BLaER1 treated with 17β-estradiol and CSF1 and Interleukin-3, amounts not matched to agents 10 nM and 100 nM (cell line): ENCODE measurements around the gene ZIC4.
A peak's percentile ranks its signal among the peaks of the same experiment; 100 is the strongest.

Experiments
- H3K27ac ChIP-seq, 11 experiments: shearing (Covaris generic); formaldehyde crosslinking; 2 replicates each; pipeline ENCODE4 v1.8.1; 2022
- H3K27me3 ChIP-seq, 11 experiments: shearing (Covaris generic); formaldehyde crosslinking; 2 replicates each; pipeline ENCODE4 v1.8.1; 2022
- H3K36me3 ChIP-seq, 11 experiments: shearing (Covaris generic); formaldehyde crosslinking; 2 replicates each; pipeline ENCODE4 v1.8.1; 2022
- H3K4me1 ChIP-seq, 10 experiments: shearing (Covaris generic); formaldehyde crosslinking; 2 replicates each; pipeline ENCODE4 v1.8.1; 2022
- H3K4me2 ChIP-seq, 11 experiments: shearing (Covaris generic); formaldehyde crosslinking; 2 replicates each; pipeline ENCODE4 v1.8.1; 2022
- H3K4me3 ChIP-seq, 10 experiments: shearing (Covaris generic); formaldehyde crosslinking; 2 replicates each; pipeline ENCODE4 v1.8.1; 2022
- H3K9ac ChIP-seq, 11 experiments: shearing (Covaris generic); formaldehyde crosslinking; 2 replicates each; pipeline ENCODE4 v1.8.1; 2022
- H3K9me3 ChIP-seq, 11 experiments: shearing (Covaris generic); formaldehyde crosslinking; replicated peaks in 1 of 11; 2 replicates each; pipeline ENCODE4 v1.8.1; 2022
- H4K20me1 ChIP-seq, 11 experiments: shearing (Covaris generic); formaldehyde crosslinking; 2 replicates each; pipeline ENCODE4 v1.8.1; 2022
- Cebpa-rat ChIP-seq, 11 experiments: shearing (Covaris generic); IDR thresholded peaks; 2 replicates each; pipeline ENCODE4 v1.8.1; 2022

ZIC4 gene

GRCh38 chr3:147402159-147402558, 4.2 kb downstream of the ZIC4 start:
- Histone ChIP-seq H3K9ac (no peak overlapping the region), H3K4me1 (peaks cover 11 to 22% (median 13%) of the 10 kb centered on the region in 10 experiments), H3K4me2 (peak overlapping the region in 1 of 11 experiments; percentile 38; a peak in 2 of 22 replicates), H3K9me3 (peaks cover 11 to 42% (median 31%) of the 10 kb centered on the region in 11 experiments; a peak in 21 of 22 replicates), H3K27ac (no peak overlapping the region), H4K20me1 (peaks cover 0 to 12% (median 0%) of the 10 kb centered on the region in 11 experiments; a peak in 7 of 22 replicates), H3K36me3 (no peaks in the 10 kb centered on the region), H3K4me3 (no peak overlapping the region), H3K27me3 (peaks cover 53 to 76% (median 64%) of the 10 kb centered on the region in 11 experiments)
- TF ChIP-seq Cebpa-rat (IDR thresholded peaks at IDR 0.05), result no peak

GRCh38 chr3:147401421-147401820, 4.9 kb downstream of the ZIC4 start:
- Histone ChIP-seq H4K20me1 (peaks cover 0 to 7% (median 0%) of the 10 kb centered on the region in 11 experiments; a peak in 3 of 22 replicates), H3K9me3 (peaks cover 19 to 48% (median 38%) of the 10 kb centered on the region in 11 experiments), H3K27me3 (peaks cover 46 to 68% (median 57%) of the 10 kb centered on the region in 11 experiments), H3K4me1 (peaks cover 4 to 15% (median 5%) of the 10 kb centered on the region in 10 experiments), H3K4me2 (no peak overlapping the region), H3K9ac (no peak overlapping the region), H3K4me3 (no peak overlapping the region), H3K27ac (no peak overlapping the region), H3K36me3 (no peaks in the 10 kb centered on the region)
- TF ChIP-seq Cebpa-rat (IDR thresholded peaks at IDR 0.05), result no peak

GRCh38 chr3:147400999-147401398, 5.3 kb downstream of the ZIC4 start:
- Histone ChIP-seq H3K4me1 (peaks cover 0 to 13% (median 1%) of the 10 kb centered on the region in 10 experiments; a peak in 12 of 20 replicates), H3K27me3 (peaks cover 41 to 64% (median 53%) of the 10 kb centered on the region in 11 experiments), H3K9me3 (peaks cover 23 to 53% (median 42%) of the 10 kb centered on the region in 11 experiments), H4K20me1 (peaks cover 0 to 3% (median 0%) of the 10 kb centered on the region in 11 experiments; a peak in 3 of 22 replicates), H3K36me3 (no peaks in the 10 kb centered on the region), H3K4me3 (no peak overlapping the region), H3K4me2 (no peak overlapping the region), H3K27ac (no peak overlapping the region), H3K9ac (no peak overlapping the region)
- no peak for TF ChIP-seq Cebpa-rat (IDR thresholded peaks at IDR 0.05)

GRCh38 chr3:147400111-147400510, 6.2 kb downstream of the ZIC4 start:
- H3K9ac ChIP-seq, result no peak overlapping the region
- H3K27ac ChIP-seq, result no peak overlapping the region
- peaks cover 32 to 54% (median 42%) of the 10 kb centered on the region in 11 experiments for H3K9me3 ChIP-seq
- peaks cover 0 to 13% (median 0%) of the 10 kb centered on the region in 10 experiments; a peak in 4 of 20 replicates for H3K4me1 ChIP-seq
- H3K36me3 ChIP-seq, result no peaks in the 10 kb centered on the region
- TF ChIP-seq Cebpa-rat (IDR thresholded peaks at IDR 0.05), result no peak
- no peaks in the 10 kb centered on the region; a peak in 1 of 22 replicates for H4K20me1 ChIP-seq
- no peak overlapping the region for H3K4me3 ChIP-seq
- no peak overlapping the region for H3K4me2 ChIP-seq
- H3K27me3 ChIP-seq, result peaks cover 35 to 62% (median 45%) of the 10 kb centered on the region in 11 experiments

- Histone ChIP-seq H3K9me3 (peaks cover 42 to 54% (median 48%) of the 10 kb centered on the region in 11 experiments), H3K9ac (no peak overlapping the region), H3K4me1 (peaks cover 0 to 13% (median 0%) of the 10 kb centered on the region in 10 experiments; a peak in 4 of 20 replicates), H4K20me1 (no peaks in the 10 kb centered on the region), H3K27ac (no peak overlapping the region), H3K36me3 (no peaks in the 10 kb centered on the region), H3K4me2 (no peak overlapping the region), H3K4me3 (no peak overlapping the region), H3K27me3 (peaks cover 25 to 62% (median 45%) of the 10 kb centered on the region in 11 experiments)
- TF ChIP-seq Cebpa-rat (IDR thresholded peaks at IDR 0.05), result no peak
These were observed 7.4 kb downstream of the ZIC4 start for GRCh38 chr3:147398813-147399534.

GRCh38 chr3:147397875-147398812, 8.2 kb downstream of the ZIC4 start:
- Histone ChIP-seq H3K4me2 (no peak overlapping the region), H3K27me3 (peaks cover 17 to 60% (median 37%) of the 10 kb centered on the region in 11 experiments), H3K27ac (no peak overlapping the region), H4K20me1 (no peaks in the 10 kb centered on the region), H3K4me3 (no peak overlapping the region), H3K4me1 (peaks cover 0 to 9% (median 0%) of the 10 kb centered on the region in 10 experiments; a peak in 4 of 20 replicates), H3K36me3 (no peaks in the 10 kb centered on the region), H3K9ac (no peak overlapping the region), H3K9me3 (peaks cover 50 to 59% (median 54%) of the 10 kb centered on the region in 11 experiments)
- no peak for TF ChIP-seq Cebpa-rat (IDR thresholded peaks at IDR 0.05)

- H3K9ac ChIP-seq, result no peak overlapping the region
- peaks cover 0 to 1% (median 0%) of the 10 kb centered on the region in 10 experiments; a peak in 1 of 20 replicates for H3K4me1 ChIP-seq
- no peaks in the 10 kb centered on the region for H4K20me1 ChIP-seq
- H3K27me3 ChIP-seq, result peaks cover 9 to 52% (median 28%) of the 10 kb centered on the region in 11 experiments
- no peak overlapping the region for H3K27ac ChIP-seq
- TF ChIP-seq Cebpa-rat (IDR thresholded peaks at IDR 0.05), result no peak
- H3K9me3 ChIP-seq, result peaks cover 58 to 67% (median 61%) of the 10 kb centered on the region in 11 experiments
- no peak overlapping the region for H3K4me3 ChIP-seq
- H3K4me2 ChIP-seq, result no peak overlapping the region
- no peaks in the 10 kb centered on the region for H3K36me3 ChIP-seq
These were observed 9.0 kb downstream of the ZIC4 start for GRCh38 chr3:147397155-147397874.

GRCh38 chr3:147396712-147397046, 9.7 kb downstream of the ZIC4 start:
- Histone ChIP-seq H3K27me3 (peaks cover 2 to 46% (median 22%) of the 10 kb centered on the region in 11 experiments; a peak in 17 of 22 replicates), H3K4me3 (no peak overlapping the region)
- TF ChIP-seq Cebpa-rat (IDR thresholded peaks at IDR 0.05), result no peak

More at GRCh38 chr3:147396712-147397046, 9.7 kb downstream of the ZIC4 start:
- Histone ChIP-seq H3K27ac (no peak overlapping the region), H3K9ac (no peak overlapping the region), H3K4me1 (no peaks in the 10 kb centered on the region), H4K20me1 (no peaks in the 10 kb centered on the region), H3K9me3 (peaks cover 64 to 74% (median 67%) of the 10 kb centered on the region in 11 experiments), H3K4me2 (no peak overlapping the region), H3K36me3 (no peaks in the 10 kb centered on the region)
